Endothelial cell of umbilical vein (primary cell): ENCODE results near the gene VIPR2.

Experiments used
- EZH2 ChIP-seq: IDR thresholded peaks from 2 replicates; pipeline ENCODE4 v1.6.1; 2012; ENCODE audit warnings: borderline replicate concordance, low read depth, mild to moderate bottlenecking, moderate library complexity, low read length, inconsistent platforms; ENCODE audit not compliant: severe bottlenecking
- FOS ChIP-seq: IDR thresholded peaks from 2 replicates; pipeline ENCODE4 v1.6.1; 2011; ENCODE audit warnings: mild to moderate bottlenecking, low read length, moderate library complexity, borderline replicate concordance; ENCODE audit not compliant: insufficient read depth
- JUN ChIP-seq: IDR thresholded peaks from 2 replicates; pipeline ENCODE4 v1.6.1; 2011; ENCODE audit warnings: borderline replicate concordance, low read depth; ENCODE audit not compliant: insufficient read length, insufficient read depth
- MAX ChIP-seq: IDR thresholded peaks from 2 replicates; pipeline ENCODE4 v1.6.1; 2011; ENCODE audit not compliant: insufficient read depth, insufficient read length
- MYC ChIP-seq: IDR thresholded peaks from one replicate; pipeline ENCODE4 v1.6.1; 2011; ENCODE audit warnings: mild to moderate bottlenecking, low read depth, low read length
- POLR2A ChIP-seq: IDR thresholded peaks from 2 replicates; pipeline ENCODE4 v1.6.1; 2012; ENCODE audit warnings: low read depth, mild to moderate bottlenecking, control low read depth, low read length
- POLR2AphosphoS5 ChIP-seq: IDR thresholded peaks from 2 replicates; pipeline ENCODE4 v1.6.1; 2012; ENCODE audit warnings: low read depth, mild to moderate bottlenecking, control low read depth, low read length, moderate library complexity; ENCODE audit not compliant: insufficient read depth
- TF ChIP-seq, protein P1 (sequence below), 2 donors: IDR thresholded peaks; 1 replicate in 1 of 2; 2 replicates in 1 of 2; pipeline ENCODE4 v1.5.1; 2011; ENCODE audit warnings: low read length in 2 of 2, mild to moderate bottlenecking in 2 of 2, moderate library complexity in 2 of 2, control low read depth in 1 of 2, inconsistent platforms in 1 of 2, low read depth in 1 of 2; ENCODE audit not compliant: insufficient read depth in 1 of 2; ENCODE audit errors: extremely low read depth in 1 of 2

DNA sequence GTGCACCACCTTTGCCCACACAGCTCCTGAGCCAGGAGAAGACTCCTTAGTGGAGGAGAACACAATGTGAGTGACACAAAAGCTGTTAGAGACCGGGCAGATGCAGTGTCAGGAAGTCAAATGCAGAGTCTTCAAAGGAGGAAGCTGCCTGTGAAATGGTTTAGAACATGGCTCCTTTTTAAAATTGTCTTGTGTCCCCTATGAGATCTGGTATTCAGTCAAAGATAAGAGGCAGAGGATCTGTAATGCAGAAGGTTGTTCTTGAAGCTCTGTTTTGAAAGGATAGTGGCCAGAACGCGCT, 133.0 kb downstream of the VIPR2 start:
- no peak for TF ChIP-seq MYC
- TF ChIP-seq, protein P1, sequence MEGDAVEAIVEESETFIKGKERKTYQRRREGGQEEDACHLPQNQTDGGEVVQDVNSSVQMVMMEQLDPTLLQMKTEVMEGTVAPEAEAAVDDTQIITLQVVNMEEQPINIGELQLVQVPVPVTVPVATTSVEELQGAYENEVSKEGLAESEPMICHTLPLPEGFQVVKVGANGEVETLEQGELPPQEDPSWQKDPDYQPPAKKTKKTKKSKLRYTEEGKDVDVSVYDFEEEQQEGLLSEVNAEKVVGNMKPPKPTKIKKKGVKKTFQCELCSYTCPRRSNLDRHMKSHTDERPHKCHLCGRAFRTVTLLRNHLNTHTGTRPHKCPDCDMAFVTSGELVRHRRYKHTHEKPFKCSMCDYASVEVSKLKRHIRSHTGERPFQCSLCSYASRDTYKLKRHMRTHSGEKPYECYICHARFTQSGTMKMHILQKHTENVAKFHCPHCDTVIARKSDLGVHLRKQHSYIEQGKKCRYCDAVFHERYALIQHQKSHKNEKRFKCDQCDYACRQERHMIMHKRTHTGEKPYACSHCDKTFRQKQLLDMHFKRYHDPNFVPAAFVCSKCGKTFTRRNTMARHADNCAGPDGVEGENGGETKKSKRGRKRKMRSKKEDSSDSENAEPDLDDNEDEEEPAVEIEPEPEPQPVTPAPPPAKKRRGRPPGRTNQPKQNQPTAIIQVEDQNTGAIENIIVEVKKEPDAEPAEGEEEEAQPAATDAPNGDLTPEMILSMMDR (IDR thresholded peaks at IDR 0.05; ENCODE audit: extremely low read depth in 1 of 2, insufficient read depth in 1 of 2, low read depth in 1 of 2, low read length in 2 of 2), result no peak
- no peak for TF ChIP-seq POLR2A
- no peak for TF ChIP-seq EZH2
- no peak for TF ChIP-seq JUN
- no peak for TF ChIP-seq POLR2AphosphoS5
- TF ChIP-seq MAX, result no peak
- TF ChIP-seq FOS, result no peak
